Astrocyte (in vitro differentiated cells and primary cell): Measurements from ENCODE around the gene AQR. TPM values are rescaled to one million over a fixed set of nuclear protein-coding genes. Genes with fewer than 3 reads are reported as not detected.
A peak's percentile ranks its signal among the peaks of the same experiment; 100 is the strongest.

Source experiments
- DNase-seq: peaks from one replicate; pipeline ENCODE4 v3.0.0-alpha.2; 2010; ENCODE audit warnings: low read depth
- FAIRE-seq: peaks from 2 replicates; lab custom pipeline; 2011; peaks lifted over from hg19 to GRCh38; lab: Jason Lieb, UNC
- H2AFZ ChIP-seq: 2 replicates; pipeline ENCODE4 v1.6.0; 2012; ENCODE audit warnings: low read depth, low read length, inconsistent platforms
- H3K27ac ChIP-seq: 2 replicates; pipeline ENCODE4 v1.5.1; 2011; ENCODE audit warnings: low read depth, low read length, inconsistent platforms
- H3K27me3 ChIP-seq: 2 replicates; pipeline ENCODE4 v1.6.0; 2011; ENCODE audit warnings: low read length, inconsistent platforms; ENCODE audit not compliant: insufficient read depth
- H3K36me3 ChIP-seq: 2 replicates; pipeline ENCODE4 v1.5.1; 2011; ENCODE audit warnings: low read length, inconsistent platforms; ENCODE audit not compliant: insufficient read depth
- H3K4me1 ChIP-seq: 2 replicates; pipeline ENCODE4 v1.5.1; 2011; ENCODE audit warnings: low read length, inconsistent platforms; ENCODE audit not compliant: insufficient read depth
- H3K4me2 ChIP-seq: 2 replicates; pipeline ENCODE4 v1.6.0; 2012; ENCODE audit warnings: low read length, inconsistent platforms
- H3K4me3 ChIP-seq: 2 replicates; pipeline ENCODE4 v1.5.1; 2011; ENCODE audit warnings: low read depth, mild to moderate bottlenecking, low read length, inconsistent platforms; ENCODE audit not compliant: insufficient read depth
- H3K79me2 ChIP-seq: 2 replicates; pipeline ENCODE4 v1.6.0; 2012; ENCODE audit warnings: mild to moderate bottlenecking, low read length, inconsistent platforms; ENCODE audit not compliant: insufficient read depth
- H3K9ac ChIP-seq: 2 replicates; pipeline ENCODE4 v1.6.0; 2012; ENCODE audit warnings: mild to moderate bottlenecking, low read length, inconsistent platforms
- H3K9me3 ChIP-seq: 2 replicates; pipeline ENCODE4 v1.5.1; 2012; ENCODE audit warnings: low read depth, mild to moderate bottlenecking, low read length, inconsistent platforms; ENCODE audit not compliant: insufficient read depth
- H4K20me1 ChIP-seq: 2 replicates; pipeline ENCODE4 v1.6.0; 2012; ENCODE audit warnings: low read length, inconsistent platforms; ENCODE audit not compliant: insufficient read depth
- H3K27ac Mint-ChIP-seq: one replicate; pipeline ENCODE4 v1.8.0; 2021; ENCODE audit warnings: mild to moderate bottlenecking, mixed read lengths; ENCODE audit not compliant: unreplicated experiment
- H3K27me3 Mint-ChIP-seq: one replicate; pipeline ENCODE4 v1.8.0; 2021; ENCODE audit warnings: low read depth, mixed read lengths; ENCODE audit not compliant: unreplicated experiment
- H3K36me3 Mint-ChIP-seq: one replicate; pipeline ENCODE4 v1.8.0; 2021; ENCODE audit warnings: low read depth, mixed read lengths; ENCODE audit not compliant: unreplicated experiment
- H3K4me1 Mint-ChIP-seq: one replicate; pipeline ENCODE4 v1.8.0; 2021; ENCODE audit warnings: low read depth, mixed read lengths; ENCODE audit not compliant: unreplicated experiment
- H3K4me3 Mint-ChIP-seq: one replicate; pipeline ENCODE4 v1.8.0; 2021; ENCODE audit warnings: mild to moderate bottlenecking, moderate library complexity, mixed read lengths; ENCODE audit not compliant: unreplicated experiment
- H3K9me3 Mint-ChIP-seq: one replicate; pipeline ENCODE4 v1.8.0; 2021; ENCODE audit warnings: mild to moderate bottlenecking, mixed read lengths; ENCODE audit not compliant: unreplicated experiment
- CTCF ChIP-seq: IDR thresholded peaks from 2 replicates; pipeline ENCODE4 v1.5.1; 2011; ENCODE audit warnings: low read depth, mild to moderate bottlenecking, inconsistent platforms, low read length, moderate library complexity; ENCODE audit not compliant: insufficient read depth
- EZH2 ChIP-seq: IDR thresholded peaks from 2 replicates; pipeline ENCODE4 v1.6.1; 2012; ENCODE audit warnings: mild to moderate bottlenecking, low read length, inconsistent platforms; ENCODE audit not compliant: insufficient read depth
- total RNA-seq: library from RNA; stranded (reverse); gene quantifications from 2 replicates; pipeline ENCODE4 v1.2.1, GENCODE V29; 2021

The AQR gene
- total RNA-seq, 1 donor from 2014 or later: 27.2 TPM

GRCh38 chr15:34942363-34942762 is 27.2 kb downstream of the AQR start:
- FAIRE-seq: no peak
- H3K9me3 Mint-ChIP-seq: no peaks in the 10 kb centered on the region
- H3K27ac ChIP-seq: no peak overlapping the region
- no peak overlapping the region for H3K27ac Mint-ChIP-seq
- no peaks in the 10 kb centered on the region for H3K36me3 Mint-ChIP-seq
- no peaks in the 10 kb centered on the region for H4K20me1 ChIP-seq
- H3K79me2 ChIP-seq: no peaks in the 10 kb centered on the region
- DNase-seq: peak; percentile 77
- H3K9ac ChIP-seq: no peak overlapping the region
- H3K9me3 ChIP-seq: no peaks in the 10 kb centered on the region
- no peaks in the 10 kb centered on the region for H3K4me1 Mint-ChIP-seq
- peaks cover 17% of the 10 kb centered on the region for H3K36me3 ChIP-seq
- H3K27me3 Mint-ChIP-seq: no peaks in the 10 kb centered on the region
- no peak overlapping the region for H3K4me3 ChIP-seq
- TF ChIP-seq EZH2 (no peak), CTCF (no peak)
- no peaks in the 10 kb centered on the region for H3K4me1 ChIP-seq
- no peak overlapping the region for H2AFZ ChIP-seq
- H3K27me3 ChIP-seq: no peaks in the 10 kb centered on the region
- H3K4me2 ChIP-seq: no peak overlapping the region
- H3K4me3 Mint-ChIP-seq: no peak overlapping the region

DNA sequence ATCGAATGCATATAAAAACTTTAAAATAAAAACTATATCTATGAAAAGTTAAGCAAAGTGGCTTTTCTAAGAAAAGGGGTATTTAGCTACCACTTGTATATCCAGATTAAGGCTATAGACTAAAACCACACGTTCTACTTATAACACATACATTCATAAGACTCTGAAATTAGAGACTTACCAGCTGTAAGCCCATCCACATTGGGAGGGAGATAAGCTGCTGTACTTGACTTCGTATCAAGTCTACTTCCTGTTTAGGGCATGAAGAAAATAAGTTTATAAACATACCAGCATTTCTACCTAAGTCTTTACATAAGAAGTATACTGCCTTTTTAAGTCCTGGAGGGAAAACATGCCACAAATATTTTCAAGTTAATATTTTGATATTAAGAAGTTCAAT is 27.7 kb downstream of the AQR start:
- Histone ChIP-seq H4K20me1 (no peaks in the 10 kb centered on the region), H3K9me3 (no peaks in the 10 kb centered on the region), H2AFZ (no peak overlapping the region), H3K79me2 (no peaks in the 10 kb centered on the region), H3K4me3 (no peak overlapping the region), H3K27me3 (no peaks in the 10 kb centered on the region), H3K36me3 (peaks cover 18% of the 10 kb centered on the region), H3K27ac (no peak overlapping the region), H3K9ac (no peak overlapping the region), H3K4me2 (no peak overlapping the region), H3K4me1 (no peaks in the 10 kb centered on the region)
- Mint-ChIP-seq H3K4me1 (no peaks in the 10 kb centered on the region), H3K9me3 (no peaks in the 10 kb centered on the region), H3K4me3 (no peak overlapping the region), H3K27ac (no peak overlapping the region), H3K36me3 (no peaks in the 10 kb centered on the region), H3K27me3 (no peaks in the 10 kb centered on the region)
- FAIRE-seq (no peak), DNase-seq (no peak)
- TF ChIP-seq EZH2: no peak
- TF ChIP-seq CTCF: no peak

DNA sequence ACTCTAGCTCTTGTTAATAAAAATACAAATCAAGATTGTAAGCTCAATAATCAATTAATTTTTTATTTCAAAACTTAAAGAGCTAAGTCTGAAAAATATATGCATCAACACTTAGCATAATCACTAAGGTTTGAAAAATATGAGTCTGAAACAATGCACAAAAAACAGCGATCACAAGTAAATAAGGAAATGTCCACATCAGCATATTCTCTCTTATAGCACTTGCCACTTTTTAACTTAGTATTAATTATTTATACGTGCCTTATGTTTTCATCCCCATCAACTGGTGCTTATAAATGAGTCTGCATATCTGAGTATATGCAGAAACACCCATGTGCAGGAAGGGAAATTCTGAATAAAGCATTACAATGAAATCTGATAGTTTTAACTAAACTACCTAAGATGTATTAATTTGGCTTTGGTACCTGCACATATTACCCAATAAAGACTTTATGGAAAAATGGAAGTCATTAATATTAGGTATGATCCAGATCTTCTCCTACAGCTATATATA is 28.3 kb downstream of the AQR start:
- Histone ChIP-seq H3K4me2 (no peak overlapping the region), H3K27me3 (no peaks in the 10 kb centered on the region), H4K20me1 (no peaks in the 10 kb centered on the region), H3K4me3 (no peak overlapping the region), H3K27ac (no peak overlapping the region), H3K9me3 (no peaks in the 10 kb centered on the region), H3K4me1 (no peaks in the 10 kb centered on the region), H3K79me2 (no peaks in the 10 kb centered on the region), H2AFZ (no peak overlapping the region), H3K36me3 (peaks cover 21% of the 10 kb centered on the region), H3K9ac (no peak overlapping the region)
- no peak for DNase-seq
- no peaks in the 10 kb centered on the region for H3K4me1 Mint-ChIP-seq
- H3K27me3 Mint-ChIP-seq: no peaks in the 10 kb centered on the region
- H3K4me3 Mint-ChIP-seq: no peak overlapping the region
- no peak overlapping the region for H3K27ac Mint-ChIP-seq
- H3K9me3 Mint-ChIP-seq: no peaks in the 10 kb centered on the region
- no peaks in the 10 kb centered on the region for H3K36me3 Mint-ChIP-seq
- FAIRE-seq: no peak
- no peak for TF ChIP-seq EZH2
- TF ChIP-seq CTCF: no peak
